Epidermal melanocyte (primary cell): Measurements from ENCODE around the gene RBCK1.
"Not testable (repeated sequence)": the region's sequence is repeated elsewhere in the genome, so short reads cannot be mapped to it uniquely, and the experiment has no call there.

ENCODE experiments used
- DNase-seq: peaks from one replicate; pipeline ENCODE4 v3.0.0; 2011; ENCODE audit warnings: low spot score; ENCODE audit not compliant: insufficient read length

Gene RBCK1

GRCh38 chr20:469746-470490 is 61.8 kb downstream of the RBCK1 start:
- DNase-seq = no peak

GRCh38 chr20:472137-472846 is 64.2 kb downstream of the RBCK1 start:
- DNase-seq = no peak

GRCh38 chr20:472889-473292 is 64.8 kb downstream of the RBCK1 start:
- no peak for DNase-seq

GRCh38 chr20:474581-474980 is 66.5 kb downstream of the RBCK1 start:
- no peak for DNase-seq

GRCh38 chr20:475463-476357 is 67.6 kb downstream of the RBCK1 start:
- DNase-seq = no peak

GRCh38 chr20:476561-477249 is 68.6 kb downstream of the RBCK1 start:
- DNase-seq = not testable (repeated sequence)

GRCh38 chr20:478010-478948 is 70.2 kb downstream of the RBCK1 start:
- DNase-seq = no peak

- peak; percentile 56 for DNase-seq
These were observed 70.9 kb downstream of the RBCK1 start for GRCh38 chr20:478949-479429.

- DNase-seq = no peak
These were observed 71.4 kb downstream of the RBCK1 start for GRCh38 chr20:479487-479886.

GRCh38 chr20:480044-480443 is 71.9 kb downstream of the RBCK1 start:
- DNase-seq = no peak

GRCh38 chr20:481167-481566 is 73.1 kb downstream of the RBCK1 start:
- DNase-seq = no peak
